ENCODE measurements around the gene CYBC1.

- TF ChIP-seq POLR2AphosphoS5 (IDR thresholded peaks at IDR 0.05; ENCODE audit: low read depth, low read length) (no peak), FOXP2 (optimal IDR thresholded peaks at IDR 0.05; ENCODE audit: borderline replicate concordance, extremely low read depth, extremely low read length, insufficient read depth) (no peak), REST (IDR thresholded peaks at IDR 0.05; ENCODE audit: insufficient read depth in 1 of 2, low read depth in 2 of 2, low read length in 2 of 2) (no peak), TAF1 (IDR thresholded peaks at IDR 0.05; ENCODE audit: borderline replicate concordance, insufficient read depth, low read length) (no peak)
Measured at GRCh38 chr17:82442643-82443464, 7.7 kb downstream of the CYBC1 start.

Data from PFSK-1 (cell line).